HL-60 (cell line): Measurements from ENCODE around the gene ECM2.

Experiments
- DNase-seq, 2 experiments: peaks; one replicate each; pipeline ENCODE4 v3.0.0-alpha.2; 2010 to 2020; ENCODE audit warnings: low read depth in 1 of 2, low spot score in 1 of 2
- H3K27ac ChIP-seq: fragments of 250-450 bp; sonication (Bioruptor Pico); replicated peaks from 2 replicates; pipeline ENCODE4 v1.5.1; 2020; ENCODE audit warnings: mild to moderate bottlenecking, moderate library complexity
- H3K27me3 ChIP-seq: fragments of 250-450 bp; sonication (Bioruptor Pico); 2 replicates; pipeline ENCODE4 v1.5.1; 2021; ENCODE audit warnings: mild to moderate bottlenecking, moderate library complexity; ENCODE audit not compliant: insufficient read depth, poor library complexity, severe bottlenecking
- H3K4me3 ChIP-seq: replicated peaks from 2 replicates; pipeline ENCODE4 v1.5.1; 2011; ENCODE audit warnings: mild to moderate bottlenecking, control low read depth, low read length; ENCODE audit not compliant: insufficient read depth
- GABPA ChIP-seq: IDR thresholded peaks from 2 replicates; pipeline ENCODE4 v1.6.1; 2012; ENCODE audit warnings: low read depth
- POLR2AphosphoS5 ChIP-seq: IDR thresholded peaks from 2 replicates; pipeline ENCODE4 v1.6.1; 2012; ENCODE audit warnings: low read depth
- SPI1 ChIP-seq: IDR thresholded peaks from 2 replicates; pipeline ENCODE4 v1.6.1; 2012; ENCODE audit warnings: low read depth, mild to moderate bottlenecking, borderline replicate concordance
- TF ChIP-seq, protein P1 (sequence below): IDR thresholded peaks from 2 replicates; pipeline ENCODE4 v1.6.1; 2012; ENCODE audit warnings: low read depth; ENCODE audit not compliant: insufficient replicate concordance
- TF ChIP-seq, protein P2 (sequence below): IDR thresholded peaks from one replicate; pipeline ENCODE4 v1.5.1; 2011; ENCODE audit warnings: low read length, control low read depth, inconsistent platforms; ENCODE audit not compliant: insufficient read depth

Gene ECM2

DNA sequence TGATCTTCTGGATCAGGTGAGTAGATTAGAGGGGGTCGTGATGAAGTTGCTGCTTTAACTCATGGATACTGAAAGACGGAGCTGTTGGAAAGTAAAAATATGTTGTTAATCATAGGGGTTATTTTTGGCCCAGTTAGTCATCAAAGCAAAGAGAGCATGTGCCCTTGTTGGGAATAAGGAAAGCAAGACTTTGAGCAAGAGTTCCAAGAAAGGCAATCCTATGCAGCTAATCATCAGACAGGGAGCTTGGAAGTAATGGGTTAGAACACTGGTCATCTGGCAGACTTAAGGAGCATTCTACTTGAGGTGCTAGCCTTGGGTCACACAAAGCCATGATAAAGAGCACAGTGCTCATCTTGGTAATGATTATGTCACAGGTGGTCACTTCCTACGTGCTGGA lies 71.8 kb downstream of the ECM2 start:
- no peak for TF ChIP-seq GABPA
- TF ChIP-seq, protein P1, sequence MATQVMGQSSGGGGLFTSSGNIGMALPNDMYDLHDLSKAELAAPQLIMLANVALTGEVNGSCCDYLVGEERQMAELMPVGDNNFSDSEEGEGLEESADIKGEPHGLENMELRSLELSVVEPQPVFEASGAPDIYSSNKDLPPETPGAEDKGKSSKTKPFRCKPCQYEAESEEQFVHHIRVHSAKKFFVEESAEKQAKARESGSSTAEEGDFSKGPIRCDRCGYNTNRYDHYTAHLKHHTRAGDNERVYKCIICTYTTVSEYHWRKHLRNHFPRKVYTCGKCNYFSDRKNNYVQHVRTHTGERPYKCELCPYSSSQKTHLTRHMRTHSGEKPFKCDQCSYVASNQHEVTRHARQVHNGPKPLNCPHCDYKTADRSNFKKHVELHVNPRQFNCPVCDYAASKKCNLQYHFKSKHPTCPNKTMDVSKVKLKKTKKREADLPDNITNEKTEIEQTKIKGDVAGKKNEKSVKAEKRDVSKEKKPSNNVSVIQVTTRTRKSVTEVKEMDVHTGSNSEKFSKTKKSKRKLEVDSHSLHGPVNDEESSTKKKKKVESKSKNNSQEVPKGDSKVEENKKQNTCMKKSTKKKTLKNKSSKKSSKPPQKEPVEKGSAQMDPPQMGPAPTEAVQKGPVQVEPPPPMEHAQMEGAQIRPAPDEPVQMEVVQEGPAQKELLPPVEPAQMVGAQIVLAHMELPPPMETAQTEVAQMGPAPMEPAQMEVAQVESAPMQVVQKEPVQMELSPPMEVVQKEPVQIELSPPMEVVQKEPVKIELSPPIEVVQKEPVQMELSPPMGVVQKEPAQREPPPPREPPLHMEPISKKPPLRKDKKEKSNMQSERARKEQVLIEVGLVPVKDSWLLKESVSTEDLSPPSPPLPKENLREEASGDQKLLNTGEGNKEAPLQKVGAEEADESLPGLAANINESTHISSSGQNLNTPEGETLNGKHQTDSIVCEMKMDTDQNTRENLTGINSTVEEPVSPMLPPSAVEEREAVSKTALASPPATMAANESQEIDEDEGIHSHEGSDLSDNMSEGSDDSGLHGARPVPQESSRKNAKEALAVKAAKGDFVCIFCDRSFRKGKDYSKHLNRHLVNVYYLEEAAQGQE = no peak
- no peak for TF ChIP-seq SPI1
- TF ChIP-seq, protein P2, sequence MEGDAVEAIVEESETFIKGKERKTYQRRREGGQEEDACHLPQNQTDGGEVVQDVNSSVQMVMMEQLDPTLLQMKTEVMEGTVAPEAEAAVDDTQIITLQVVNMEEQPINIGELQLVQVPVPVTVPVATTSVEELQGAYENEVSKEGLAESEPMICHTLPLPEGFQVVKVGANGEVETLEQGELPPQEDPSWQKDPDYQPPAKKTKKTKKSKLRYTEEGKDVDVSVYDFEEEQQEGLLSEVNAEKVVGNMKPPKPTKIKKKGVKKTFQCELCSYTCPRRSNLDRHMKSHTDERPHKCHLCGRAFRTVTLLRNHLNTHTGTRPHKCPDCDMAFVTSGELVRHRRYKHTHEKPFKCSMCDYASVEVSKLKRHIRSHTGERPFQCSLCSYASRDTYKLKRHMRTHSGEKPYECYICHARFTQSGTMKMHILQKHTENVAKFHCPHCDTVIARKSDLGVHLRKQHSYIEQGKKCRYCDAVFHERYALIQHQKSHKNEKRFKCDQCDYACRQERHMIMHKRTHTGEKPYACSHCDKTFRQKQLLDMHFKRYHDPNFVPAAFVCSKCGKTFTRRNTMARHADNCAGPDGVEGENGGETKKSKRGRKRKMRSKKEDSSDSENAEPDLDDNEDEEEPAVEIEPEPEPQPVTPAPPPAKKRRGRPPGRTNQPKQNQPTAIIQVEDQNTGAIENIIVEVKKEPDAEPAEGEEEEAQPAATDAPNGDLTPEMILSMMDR = no peak
- no peak for TF ChIP-seq POLR2AphosphoS5
- H3K4me3 ChIP-seq = no peak overlapping the region
- H3K27ac ChIP-seq = no peak overlapping the region
- DNase-seq = no peak
- no peaks in the 10 kb centered on the region for H3K27me3 ChIP-seq

DNA sequence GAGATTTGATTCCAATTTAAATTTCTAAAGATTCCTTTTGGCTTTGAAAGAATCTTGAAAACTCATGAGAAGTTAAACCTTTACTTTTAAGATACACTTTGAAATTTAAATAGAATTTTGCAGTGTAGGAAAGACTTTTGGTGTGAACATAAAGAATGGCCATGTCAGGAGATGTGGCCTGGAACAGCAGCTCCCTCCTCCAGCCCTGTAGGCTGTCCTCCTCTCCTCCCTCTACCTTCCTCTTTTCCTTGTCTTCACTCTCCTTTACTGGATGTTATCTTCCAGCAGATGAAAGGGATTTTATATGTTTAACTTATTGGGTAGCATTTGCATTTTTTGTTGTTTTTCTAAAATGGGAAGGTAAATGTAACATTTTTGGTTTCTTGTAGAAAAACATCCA lies 72.4 kb downstream of the ECM2 start:
- H3K27me3 ChIP-seq = no peaks in the 10 kb centered on the region
- H3K27ac ChIP-seq = no peak overlapping the region
- H3K4me3 ChIP-seq = no peak overlapping the region
- TF ChIP-seq SPI1 (no peak), GABPA (no peak), POLR2AphosphoS5 (no peak)
- TF ChIP-seq, protein P2 = no peak
- TF ChIP-seq, protein P1 = no peak
- no peak for DNase-seq

DNA sequence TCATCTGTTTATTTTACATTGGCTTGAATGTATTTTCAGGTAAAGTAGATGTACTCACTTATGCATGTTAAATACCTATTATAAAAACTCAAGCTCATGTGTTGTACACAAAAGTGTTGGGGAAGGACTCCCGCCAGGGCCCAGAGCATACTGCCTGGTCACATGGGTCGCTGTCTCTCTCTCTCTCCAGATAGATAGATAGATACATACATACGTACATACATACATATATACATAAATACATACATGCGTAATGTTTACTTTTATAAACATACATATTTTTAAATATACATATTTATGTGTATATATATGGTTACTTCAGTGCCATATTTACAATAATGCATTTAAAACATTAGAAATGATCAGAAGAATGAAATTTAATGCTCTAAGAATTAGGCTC lies 78.2 kb downstream of the ECM2 start:
- Histone ChIP-seq H3K4me3 (no peak overlapping the region), H3K27ac (no peak overlapping the region), H3K27me3 (no peaks in the 10 kb centered on the region)
- TF ChIP-seq, protein P1 = no peak
- no peak for TF ChIP-seq GABPA
- TF ChIP-seq POLR2AphosphoS5 = no peak
- TF ChIP-seq, protein P2 = no peak
- TF ChIP-seq SPI1 = no peak
- no peak for DNase-seq
